Osteoblast (primary cell): Measurements from ENCODE around the gene NISCH. TPM values are rescaled to one million over a fixed set of nuclear protein-coding genes. Genes with fewer than 3 reads are reported as not detected.

Experiments
- DNase-seq: peaks from one replicate; pipeline ENCODE4 v3.0.0; 2011; ENCODE audit warnings: low spot score, mixed read lengths; ENCODE audit not compliant: insufficient read length; ENCODE audit errors: missing footprints
- H2AFZ ChIP-seq: 2 replicates; pipeline ENCODE4 v1.6.0; 2011; ENCODE audit warnings: mild to moderate bottlenecking, low read length
- H3K27ac ChIP-seq: 2 replicates; pipeline ENCODE4 v1.5.1; 2011; ENCODE audit warnings: mild to moderate bottlenecking, low read depth, low read length, moderate library complexity
- H3K27me3 ChIP-seq: 2 replicates; pipeline ENCODE4 v1.6.0; 2012; ENCODE audit warnings: mild to moderate bottlenecking, control low read depth, inconsistent platforms, low read length, moderate library complexity; ENCODE audit not compliant: insufficient read depth
- H3K36me3 ChIP-seq: 2 replicates; pipeline ENCODE4 v1.5.1; 2011; ENCODE audit warnings: mild to moderate bottlenecking, low read length, control low read depth, moderate library complexity; ENCODE audit not compliant: insufficient read depth
- H3K4me1 ChIP-seq: 2 replicates; pipeline ENCODE4 v1.5.1; 2011; ENCODE audit warnings: mild to moderate bottlenecking, low read length, control low read depth, moderate library complexity; ENCODE audit not compliant: insufficient read depth
- H3K4me2 ChIP-seq: 2 replicates; pipeline ENCODE4 v1.6.0; 2011; ENCODE audit warnings: mild to moderate bottlenecking, low read length; ENCODE audit not compliant: insufficient read depth
- H3K4me3 ChIP-seq: fragments of 200-600 bp; sonication (generic); 3 replicates; pipeline ENCODE4 v1.5.1; 2012; ENCODE audit warnings: mild to moderate bottlenecking, low read length, inconsistent platforms; ENCODE audit not compliant: insufficient read depth
- H3K79me2 ChIP-seq: 2 replicates; pipeline ENCODE4 v1.6.0; 2012; ENCODE audit warnings: mild to moderate bottlenecking, low read length, control low read depth, inconsistent platforms; ENCODE audit not compliant: insufficient read depth
- H3K9me3 ChIP-seq: 2 replicates; pipeline ENCODE4 v1.5.1; 2011; ENCODE audit warnings: low read depth, low read length, control low read depth
- H4K20me1 ChIP-seq: 2 replicates; pipeline ENCODE4 v1.6.0; 2012; ENCODE audit warnings: mild to moderate bottlenecking, low read length, control low read depth; ENCODE audit not compliant: insufficient read depth
- CTCF ChIP-seq: IDR thresholded peaks from 2 replicates; pipeline ENCODE4 v1.5.1; 2011; ENCODE audit warnings: mild to moderate bottlenecking, low read depth, low read length, moderate library complexity; ENCODE audit errors: extremely low read depth
- total RNA-seq: library from RNA; depleted of rRNA; stranded (reverse); fragments of >200 nt; gene quantifications from 2 replicates; pipeline ENCODE4 v1.2.3, GENCODE V29; 2012

The NISCH gene
- total RNA-seq, 1 donor = 83.2 TPM

DNA sequence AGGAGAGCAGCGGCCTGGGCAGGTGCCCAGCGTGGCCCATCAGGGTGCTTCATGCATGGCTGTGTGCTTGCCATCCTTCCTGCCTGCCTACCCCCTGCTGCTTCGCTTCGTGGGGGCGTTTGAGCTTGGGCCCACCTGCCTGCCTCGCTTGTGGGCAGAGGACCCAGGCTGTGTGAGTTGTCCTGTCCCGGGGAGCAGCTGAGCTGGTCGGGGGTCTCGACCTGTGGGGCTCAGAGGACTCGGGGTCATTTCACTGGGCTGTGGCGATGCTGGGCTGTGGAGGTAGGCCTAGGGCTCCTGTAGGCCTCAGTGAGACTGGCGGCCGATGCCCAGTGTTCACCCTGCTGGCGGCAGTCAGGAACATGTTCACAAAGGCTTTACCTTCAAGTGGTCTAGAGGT lies 27.7 kb downstream of the NISCH start:
- peak; percentile 73 for DNase-seq
- Histone ChIP-seq H3K4me3 (no peak overlapping the region), H3K4me2 (no peak overlapping the region), H4K20me1 (peaks cover 14% of the 10 kb centered on the region), H3K27me3 (no peaks in the 10 kb centered on the region), H3K27ac (no peak overlapping the region), H3K4me1 (no peaks in the 10 kb centered on the region), H3K9me3 (no peaks in the 10 kb centered on the region), H3K36me3 (peaks cover 67% of the 10 kb centered on the region), H2AFZ (no peak overlapping the region), H3K79me2 (no peaks in the 10 kb centered on the region)
- no peak for TF ChIP-seq CTCF

- Histone ChIP-seq H3K79me2 (no peaks in the 10 kb centered on the region), H3K27me3 (no peaks in the 10 kb centered on the region), H4K20me1 (peaks cover 14% of the 10 kb centered on the region), H3K9me3 (no peaks in the 10 kb centered on the region), H3K4me2 (no peak overlapping the region), H3K4me1 (no peaks in the 10 kb centered on the region), H3K36me3 (peaks cover 64% of the 10 kb centered on the region), H3K27ac (no peak overlapping the region), H2AFZ (no peak overlapping the region), H3K4me3 (no peak overlapping the region)
- no peak for TF ChIP-seq CTCF
- peak; percentile 94 for DNase-seq
Measured at GRCh38 chr3:52483577-52484381, 28.4 kb downstream of the NISCH start.

- no peak overlapping the region for H3K27ac ChIP-seq
Measured at GRCh38 chr3:52484680-52485461, 29.5 kb downstream of the NISCH start.

More at GRCh38 chr3:52484680-52485461, 29.5 kb downstream of the NISCH start:
- H3K4me3 ChIP-seq = no peak overlapping the region
- H3K27me3 ChIP-seq = no peaks in the 10 kb centered on the region
- H3K4me2 ChIP-seq = no peak overlapping the region
- no peaks in the 10 kb centered on the region for H3K79me2 ChIP-seq
- no peaks in the 10 kb centered on the region for H3K4me1 ChIP-seq
- no peaks in the 10 kb centered on the region for H3K9me3 ChIP-seq
- H4K20me1 ChIP-seq = peaks cover 18% of the 10 kb centered on the region
- no peak for TF ChIP-seq CTCF
- peak; percentile 73 for DNase-seq
- H3K36me3 ChIP-seq = peaks cover 64% of the 10 kb centered on the region
- H2AFZ ChIP-seq = no peak overlapping the region
